Common myeloid progenitor, CD34-positive (primary cell): Measurements from ENCODE around the gene FKBP10.

Experiments
- CTCF ChIA-PET: fragments of 350-600 bp; sonication (Branson Sonifier 250); formaldehyde crosslinking; loops from one replicate; lab custom pipeline; 2021; ENCODE audit warnings: antibody characterized with exemption; lab: Charles Lee
- POLR2A ChIA-PET: fragments of 350-600 bp; sonication (Branson Sonifier 250); formaldehyde crosslinking; loops from one replicate; lab custom pipeline; 2021; ENCODE audit warnings: antibody characterized with exemption; lab: Charles Lee
- DNase-seq, 3 donors: peaks; one replicate each; pipeline versions ENCODE4 v3.0.0 to v3.0.0-alpha.2; 2013
- H3K27ac ChIP-seq, 2 experiments: 1 replicate in 1 of 2; 2 replicates in 1 of 2; pipeline ENCODE4 v1.7.0; 2013; ENCODE audit warnings: inconsistent platforms in 2 of 2, low read length in 2 of 2, mild to moderate bottlenecking in 2 of 2, low read depth in 1 of 2, moderate library complexity in 1 of 2; ENCODE audit not compliant: severe bottlenecking in 2 of 2, insufficient read depth in 1 of 2, poor library complexity in 1 of 2
- H3K27me3 ChIP-seq, 5 experiments: replicated peaks in 2 of 5; 1 replicate in 3 of 5; 2 replicates in 2 of 5; pipeline versions ENCODE4 v1.6.1 to v1.7.0; 2013; ENCODE audit warnings: low read length in 4 of 5, mild to moderate bottlenecking in 2 of 5, moderate library complexity in 2 of 5, inconsistent platforms in 1 of 5; ENCODE audit not compliant: insufficient read depth in 5 of 5, control insufficient read depth in 4 of 5
- H3K36me3 ChIP-seq, 4 experiments: 1 replicate in 2 of 4; 2 replicates in 2 of 4; pipeline versions ENCODE4 v1.6.1 to v1.7.0; 2013; ENCODE audit warnings: low read length in 3 of 4, control low read depth in 1 of 4, mild to moderate bottlenecking in 1 of 4; ENCODE audit not compliant: control insufficient read depth in 4 of 4, insufficient read depth in 4 of 4
- H3K4me1 ChIP-seq, 4 experiments: 1 replicate in 3 of 4; 2 replicates in 1 of 4; pipeline versions ENCODE4 v1.6.1 to v1.7.1; 2013; ENCODE audit warnings: low read length in 3 of 4, mild to moderate bottlenecking in 3 of 4, control low read depth in 1 of 4, inconsistent platforms in 1 of 4, moderate library complexity in 1 of 4; ENCODE audit not compliant: control insufficient read depth in 4 of 4, insufficient read depth in 4 of 4; ENCODE audit errors: control extremely low read depth in 1 of 4
- H3K4me3 ChIP-seq, 7 experiments: 1 replicate in 4 of 7; 2 replicates in 3 of 7; pipeline versions ENCODE4 v1.5.1 to v1.7.0; 2013; ENCODE audit warnings: mild to moderate bottlenecking in 7 of 7, low read length in 6 of 7, moderate library complexity in 6 of 7, inconsistent platforms in 2 of 7, low read depth in 2 of 7, control low read depth in 1 of 7; ENCODE audit not compliant: insufficient read depth in 4 of 7, control insufficient read depth in 1 of 7; ENCODE audit errors: extremely low read depth in 1 of 7
- H3K9me3 ChIP-seq, 5 experiments: 1 replicate in 4 of 5; 2 replicates in 1 of 5; pipeline versions ENCODE4 v1.6.1 to v1.7.1; 2013; ENCODE audit warnings: low read length in 4 of 5, mild to moderate bottlenecking in 2 of 5, inconsistent platforms in 1 of 5, low read depth in 1 of 5, moderate library complexity in 1 of 5; ENCODE audit not compliant: control insufficient read depth in 4 of 5, insufficient read depth in 2 of 5; ENCODE audit errors: control extremely low read depth in 1 of 5
- WGBS: methylation state at CpG from one replicate; pipeline ENCODE4 v1.1.5; 2013; ENCODE audit not compliant: insufficient coverage; 5-methylcytosine and 5-hydroxymethylcytosine counted together

Gene FKBP10

DNA sequence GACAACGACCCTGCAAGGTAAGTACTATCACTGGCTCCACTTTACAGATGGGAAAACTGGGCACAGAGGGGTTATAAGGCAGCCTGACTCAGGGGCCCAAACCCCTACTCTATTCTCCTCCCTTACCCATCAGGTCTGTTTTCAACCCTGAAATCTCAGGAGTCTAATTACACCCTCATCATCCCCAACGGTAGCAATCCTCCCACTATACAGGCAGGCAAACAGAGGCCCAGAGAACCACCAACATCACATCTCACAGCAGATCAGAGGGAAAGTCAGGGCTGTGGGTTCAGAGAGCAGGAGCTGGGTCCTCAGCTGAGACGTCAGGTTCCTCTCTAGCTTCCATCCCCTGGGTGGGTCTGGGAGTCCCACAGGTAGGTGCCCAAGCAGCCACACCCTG is 42.8 kb upstream of the FKBP10 start:
- Histone ChIP-seq H3K9me3 (no peaks in the 10 kb centered on the region), H3K36me3 (peaks cover 16 to 76% (median 42%) of the 10 kb centered on the region in 4 experiments), H3K27ac (no peak overlapping the region), H3K27me3 (no peaks in the 10 kb centered on the region), H3K4me1 (peaks cover 0 to 19% (median 8%) of the 10 kb centered on the region in 4 experiments), H3K4me3 (no peak overlapping the region)
- CTCF ChIA-PET = interaction anchor here (1.2 to 1.7 kb wide), 4 partner anchors 15 to 32 kb away, joined by 3 to 7 read pairs (median 4); no protein-coding TSS in a partner anchor
- POLR2A ChIA-PET = interaction anchor here (0.9 to 2.4 kb wide), 2 partner anchors 16 kb away, joined by 3 to 17 read pairs; partner anchors contain the start of gene JUP
- no peak for DNase-seq
- WGBS = 100% methylated on average over 2 of the region's 3 CpGs

DNA sequence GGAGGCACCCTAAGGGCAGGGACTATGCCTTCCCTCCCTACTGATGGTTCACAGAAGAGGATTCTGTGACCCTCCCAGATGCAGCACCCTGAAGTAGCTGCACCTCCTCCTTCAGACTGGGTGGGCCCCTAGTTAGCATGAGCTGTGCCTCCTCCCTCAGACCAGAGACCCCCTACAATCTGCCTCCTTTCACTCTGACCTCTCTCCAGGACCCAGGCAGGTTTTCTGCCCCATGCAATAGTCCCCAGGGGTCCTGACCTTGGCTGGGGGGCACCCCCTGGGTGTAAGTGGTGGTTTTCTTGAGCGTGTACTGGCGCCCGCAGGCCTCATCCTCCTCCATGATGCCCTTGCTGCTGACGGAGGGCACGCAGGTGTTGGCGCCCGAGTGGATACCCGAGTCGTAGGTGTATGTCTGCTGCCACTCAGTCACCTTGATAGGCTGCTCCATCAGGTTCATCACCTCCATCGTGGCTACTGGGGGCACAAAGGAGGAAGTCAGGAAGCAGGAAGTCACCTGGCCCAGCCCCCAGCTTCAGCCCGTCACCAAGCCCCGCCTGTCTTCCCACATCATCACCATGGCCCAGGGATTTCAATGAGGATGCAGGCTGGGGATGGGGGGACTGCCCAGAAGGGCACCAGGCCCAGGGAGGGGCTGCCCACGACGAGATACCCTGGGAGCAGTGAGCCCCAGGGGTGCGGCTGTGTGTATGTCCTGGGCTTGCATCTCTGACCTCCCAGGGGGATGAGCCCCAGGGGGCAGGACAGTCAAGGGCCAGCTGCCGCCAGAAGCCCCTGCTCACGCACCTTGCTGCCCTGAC is 41.2 kb upstream of the FKBP10 start:
- 96% methylated on average over 14 of the region's 17 CpGs for WGBS
- Histone ChIP-seq H3K27ac (no peak overlapping the region), H3K27me3 (no peaks in the 10 kb centered on the region), H3K36me3 (peaks cover 14 to 70% (median 44%) of the 10 kb centered on the region in 4 experiments), H3K4me1 (peaks cover 0 to 35% (median 15%) of the 10 kb centered on the region in 4 experiments), H3K4me3 (no peak overlapping the region), H3K9me3 (no peaks in the 10 kb centered on the region)
- ChIA-PET POLR2A (interaction anchor here (1.4 kb wide), 1 partner anchor 14 kb away, joined by 3 read pairs; no protein-coding TSS in a partner anchor), CTCF (interaction anchor here (0.6 to 1.5 kb wide), 6 partner anchors 14 to 40 kb away, joined by 3 to 7 read pairs (median 4); partner anchors contain the start of genes JUP and P3H4)
- DNase-seq = no peak

DNA sequence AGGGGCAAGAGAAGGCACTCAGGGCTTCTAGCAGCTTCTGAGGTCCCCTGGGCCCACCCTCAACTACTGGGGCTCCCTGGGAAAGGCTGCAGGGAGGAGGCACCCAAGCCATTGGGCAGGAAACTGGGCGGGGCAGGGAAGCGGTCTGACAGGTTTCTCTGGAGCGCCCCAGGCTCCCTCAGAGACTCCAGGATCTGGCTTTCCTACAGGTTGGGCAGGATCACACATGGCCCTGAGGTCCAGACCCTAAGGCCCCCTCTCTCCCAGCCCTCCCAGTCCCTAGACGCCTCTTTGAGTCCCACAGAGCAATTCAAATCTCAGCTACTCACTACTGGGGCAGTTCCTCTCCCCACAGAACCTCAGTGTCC is 40.6 kb upstream of the FKBP10 start:
- WGBS = 94% methylated on average over 4 of the region's 4 CpGs
- Histone ChIP-seq H3K36me3 (peaks cover 14 to 69% (median 40%) of the 10 kb centered on the region in 4 experiments), H3K27me3 (no peaks in the 10 kb centered on the region), H3K9me3 (no peaks in the 10 kb centered on the region), H3K4me3 (no peak overlapping the region), H3K4me1 (peaks cover 0 to 40% (median 20%) of the 10 kb centered on the region in 4 experiments), H3K27ac (no peak overlapping the region)
- DNase-seq = no peak
- ChIA-PET POLR2A (interaction anchor here (1.4 kb wide), 1 partner anchor 14 kb away, joined by 3 read pairs; no protein-coding TSS in a partner anchor), CTCF (interaction anchor here (0.6 kb wide), 1 partner anchor 14 kb away, joined by 3 read pairs; no protein-coding TSS in a partner anchor)

DNA sequence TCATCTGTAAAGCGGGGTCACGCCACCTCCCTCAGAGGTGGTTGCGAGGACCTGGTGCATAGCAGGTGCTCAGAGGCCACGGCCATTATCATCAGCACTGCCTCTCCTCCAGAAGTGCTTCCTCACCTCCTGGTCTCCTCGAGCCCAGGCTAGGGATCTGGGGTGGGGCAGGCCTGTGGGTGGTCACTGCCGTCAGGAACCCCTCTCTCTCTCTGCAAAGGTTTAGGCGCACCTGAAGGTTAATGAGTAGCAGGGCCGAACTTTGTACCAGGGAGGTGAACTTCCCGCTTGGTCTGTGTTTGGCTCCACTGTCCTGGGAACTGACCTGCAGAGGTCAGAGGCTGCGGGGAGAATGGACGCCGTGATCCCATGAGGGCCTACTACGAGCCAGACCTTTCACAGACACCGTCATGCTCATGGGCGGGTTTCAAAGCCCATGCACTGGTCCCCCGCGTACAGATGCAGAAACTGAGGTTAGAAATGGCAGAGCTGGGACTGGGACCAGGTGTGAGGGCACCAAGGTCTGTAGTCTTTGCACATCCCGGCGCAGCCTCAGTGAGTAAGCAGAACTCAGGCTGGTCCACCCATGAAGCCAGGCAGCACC is 40.1 kb upstream of the FKBP10 start:
- H3K27ac ChIP-seq = no peak overlapping the region
- CTCF ChIA-PET = interaction anchor here (0.6 to 1.6 kb wide), 4 partner anchors 13 to 26 kb away, joined by 3 to 9 read pairs (median 4); no protein-coding TSS in a partner anchor
- no peak for DNase-seq
- H3K27me3 ChIP-seq = no peaks in the 10 kb centered on the region
- H3K4me3 ChIP-seq = no peak overlapping the region
- H3K9me3 ChIP-seq = no peaks in the 10 kb centered on the region
- 97% methylated on average over 17 of the region's 19 CpGs for WGBS
- peaks cover 0 to 45% (median 25%) of the 10 kb centered on the region in 4 experiments for H3K4me1 ChIP-seq
- H3K36me3 ChIP-seq = peaks cover 14 to 68% (median 38%) of the 10 kb centered on the region in 4 experiments
- POLR2A ChIA-PET = interaction anchor here (1.4 to 3.2 kb wide), 2 partner anchors 13 kb away, joined by 3 to 26 read pairs; partner anchors contain the start of gene JUP

DNA sequence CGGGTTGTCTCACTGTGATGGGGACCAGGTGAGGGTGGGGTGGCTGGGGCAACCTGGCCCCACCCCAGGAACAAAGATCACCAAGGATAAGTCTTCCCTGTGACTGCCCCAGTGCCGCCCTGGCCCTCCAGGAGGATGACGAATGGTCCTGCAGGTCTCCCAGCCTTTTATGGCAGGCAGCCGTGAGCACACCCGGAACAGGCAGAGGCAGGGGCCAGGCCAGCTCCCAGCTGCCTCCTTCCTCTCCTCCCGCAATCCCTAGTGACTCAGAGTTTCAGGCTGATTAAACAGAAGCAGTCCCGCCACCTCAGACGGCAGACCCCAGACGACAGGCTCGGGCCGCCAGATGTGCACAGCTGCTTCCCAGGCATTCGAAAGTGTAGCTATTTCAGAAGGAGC is 39.6 kb upstream of the FKBP10 start:
- peaks cover 0 to 50% (median 30%) of the 10 kb centered on the region in 4 experiments for H3K4me1 ChIP-seq
- WGBS = 72% methylated on average over 11 of the region's 12 CpGs

DNA sequence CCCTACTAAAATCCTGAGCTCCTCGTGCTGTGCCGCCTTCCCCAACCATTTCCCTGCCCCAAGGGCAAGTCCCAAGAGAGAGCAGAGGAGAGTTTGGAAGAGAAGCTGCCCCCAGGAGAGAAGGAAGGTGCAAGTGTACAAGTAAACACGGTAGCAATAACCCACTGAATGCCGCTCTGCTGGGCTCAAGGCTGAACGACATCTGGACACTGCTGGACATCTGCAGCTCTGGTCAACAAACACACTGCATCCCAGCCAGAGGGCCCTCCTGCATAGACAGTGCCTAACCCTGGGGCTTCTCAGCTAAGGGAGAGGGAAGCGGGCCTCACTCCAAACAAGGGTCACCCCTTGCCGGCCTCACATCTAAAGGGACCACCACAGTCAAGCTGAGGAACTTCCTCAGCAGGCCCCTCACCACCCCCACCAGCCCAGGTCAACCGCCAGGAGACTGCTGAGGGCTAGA is 39.0 kb upstream of the FKBP10 start:
- ChIA-PET POLR2A (interaction anchor here (0.6 to 3.2 kb wide), 2 partner anchors 11 to 186 kb away, joined by 3 to 26 read pairs; partner anchors contain the start of gene JUP), CTCF (interaction anchor here (0.9 to 2.1 kb wide), 7 partner anchors 10 to 28 kb away, joined by 3 to 9 read pairs (median 4); partner anchors contain the start of gene JUP)
- H3K27me3 ChIP-seq = no peaks in the 10 kb centered on the region
- DNase-seq = peak in 2 of 3 donors; percentile 32 to 48
- peaks cover 0 to 53% (median 31%) of the 10 kb centered on the region in 4 experiments for H3K4me1 ChIP-seq
- 70% methylated on average over 5 of the region's 8 CpGs for WGBS
- H3K9me3 ChIP-seq = no peaks in the 10 kb centered on the region
- H3K36me3 ChIP-seq = peaks cover 14 to 64% (median 32%) of the 10 kb centered on the region in 4 experiments
- H3K27ac ChIP-seq = no peak overlapping the region
- no peak overlapping the region for H3K4me3 ChIP-seq

More for the DNA sequence above, 39.6 kb upstream of the FKBP10 start:
- DNase-seq = no peak
- Histone ChIP-seq H3K9me3 (no peaks in the 10 kb centered on the region), H3K27ac (no peak overlapping the region), H3K36me3 (peaks cover 14 to 70% (median 37%) of the 10 kb centered on the region in 4 experiments), H3K27me3 (no peaks in the 10 kb centered on the region), H3K4me3 (no peak overlapping the region)
- ChIA-PET POLR2A (interaction anchor here (3.2 kb wide), 1 partner anchor 12 kb away, joined by 26 read pairs; the partner anchor contains the start of gene JUP), CTCF (interaction anchor here (0.7 to 2.1 kb wide), 5 partner anchors 13 to 26 kb away, joined by 4 to 9 read pairs (median 4); partner anchors contain the start of gene JUP)
